LNCAP (cell line): ENCODE measurements around the gene PIGR.

Experiments used
- TF ChIP-seq, protein P1 (sequence below): fragments of 450-650 bp; IDR thresholded peaks from 2 replicates; pipeline ENCODE4 v1.5.1; 2017; ENCODE audit warnings: mild to moderate bottlenecking

PIGR gene

DNA sequence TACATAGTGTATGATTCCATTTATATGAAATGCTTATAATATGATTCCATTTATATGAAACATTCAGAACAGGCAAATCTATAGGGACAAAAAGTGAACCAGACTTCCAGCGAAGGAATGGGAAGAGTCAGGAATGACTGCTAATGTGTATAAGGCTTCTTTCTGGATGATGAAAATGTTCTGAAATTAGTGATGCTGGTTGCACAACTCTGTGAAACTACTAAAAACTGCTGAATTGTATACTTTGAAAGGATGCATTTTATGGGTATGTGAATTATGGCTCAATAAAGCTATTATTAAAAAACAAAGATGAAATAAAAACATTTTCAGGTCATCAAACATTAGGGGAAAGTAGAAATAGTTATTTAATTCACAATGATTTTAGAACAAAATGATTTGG, 63.1 kb downstream of the PIGR start:
- TF ChIP-seq, protein P1, sequence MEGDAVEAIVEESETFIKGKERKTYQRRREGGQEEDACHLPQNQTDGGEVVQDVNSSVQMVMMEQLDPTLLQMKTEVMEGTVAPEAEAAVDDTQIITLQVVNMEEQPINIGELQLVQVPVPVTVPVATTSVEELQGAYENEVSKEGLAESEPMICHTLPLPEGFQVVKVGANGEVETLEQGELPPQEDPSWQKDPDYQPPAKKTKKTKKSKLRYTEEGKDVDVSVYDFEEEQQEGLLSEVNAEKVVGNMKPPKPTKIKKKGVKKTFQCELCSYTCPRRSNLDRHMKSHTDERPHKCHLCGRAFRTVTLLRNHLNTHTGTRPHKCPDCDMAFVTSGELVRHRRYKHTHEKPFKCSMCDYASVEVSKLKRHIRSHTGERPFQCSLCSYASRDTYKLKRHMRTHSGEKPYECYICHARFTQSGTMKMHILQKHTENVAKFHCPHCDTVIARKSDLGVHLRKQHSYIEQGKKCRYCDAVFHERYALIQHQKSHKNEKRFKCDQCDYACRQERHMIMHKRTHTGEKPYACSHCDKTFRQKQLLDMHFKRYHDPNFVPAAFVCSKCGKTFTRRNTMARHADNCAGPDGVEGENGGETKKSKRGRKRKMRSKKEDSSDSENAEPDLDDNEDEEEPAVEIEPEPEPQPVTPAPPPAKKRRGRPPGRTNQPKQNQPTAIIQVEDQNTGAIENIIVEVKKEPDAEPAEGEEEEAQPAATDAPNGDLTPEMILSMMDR: no peak

- TF ChIP-seq, protein P1: no peak
These were observed 63.7 kb downstream of the PIGR start for GRCh38 chr1:206882555-206882954.

DNA sequence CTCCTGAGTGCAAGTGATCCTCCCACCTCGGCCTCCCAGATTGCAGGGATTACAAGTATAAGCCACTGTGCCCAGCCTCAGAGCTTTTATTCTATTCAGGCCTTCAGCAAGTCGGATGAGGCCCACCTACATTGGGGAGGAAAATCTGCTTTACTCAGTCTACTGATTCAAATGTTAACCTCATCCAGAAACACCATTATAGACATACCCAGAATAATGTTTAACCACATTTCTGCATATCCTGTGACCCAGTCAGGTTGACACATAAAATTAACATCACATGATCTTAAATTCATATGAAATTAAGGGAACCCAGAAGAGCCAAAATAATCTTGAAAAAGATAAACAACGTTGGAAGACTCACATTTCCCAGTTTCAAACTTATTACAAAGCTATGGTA, 66.0 kb downstream of the PIGR start:
- TF ChIP-seq, protein P1: no peak
